Astrocyte (in vitro differentiated cells and primary cell): ENCODE data around the gene OR10S1. TPM values are rescaled to one million over a fixed set of nuclear protein-coding genes. Genes with fewer than 3 reads are reported as not detected.

Source experiments
- DNase-seq: peaks from one replicate; pipeline ENCODE4 v3.0.0-alpha.2; 2010; ENCODE audit warnings: low read depth
- FAIRE-seq: peaks from 2 replicates; lab custom pipeline; 2011; peaks lifted over from hg19 to GRCh38; lab: Jason Lieb, UNC
- H2AFZ ChIP-seq: 2 replicates; pipeline ENCODE4 v1.6.0; 2012; ENCODE audit warnings: low read depth, low read length, inconsistent platforms
- H3K27ac ChIP-seq: 2 replicates; pipeline ENCODE4 v1.5.1; 2011; ENCODE audit warnings: low read depth, low read length, inconsistent platforms
- H3K27me3 ChIP-seq: 2 replicates; pipeline ENCODE4 v1.6.0; 2011; ENCODE audit warnings: low read length, inconsistent platforms; ENCODE audit not compliant: insufficient read depth
- H3K36me3 ChIP-seq: 2 replicates; pipeline ENCODE4 v1.5.1; 2011; ENCODE audit warnings: low read length, inconsistent platforms; ENCODE audit not compliant: insufficient read depth
- H3K4me1 ChIP-seq: 2 replicates; pipeline ENCODE4 v1.5.1; 2011; ENCODE audit warnings: low read length, inconsistent platforms; ENCODE audit not compliant: insufficient read depth
- H3K4me2 ChIP-seq: 2 replicates; pipeline ENCODE4 v1.6.0; 2012; ENCODE audit warnings: low read length, inconsistent platforms
- H3K4me3 ChIP-seq: 2 replicates; pipeline ENCODE4 v1.5.1; 2011; ENCODE audit warnings: low read depth, mild to moderate bottlenecking, low read length, inconsistent platforms; ENCODE audit not compliant: insufficient read depth
- H3K79me2 ChIP-seq: 2 replicates; pipeline ENCODE4 v1.6.0; 2012; ENCODE audit warnings: mild to moderate bottlenecking, low read length, inconsistent platforms; ENCODE audit not compliant: insufficient read depth
- H3K9ac ChIP-seq: 2 replicates; pipeline ENCODE4 v1.6.0; 2012; ENCODE audit warnings: mild to moderate bottlenecking, low read length, inconsistent platforms
- H3K9me3 ChIP-seq: 2 replicates; pipeline ENCODE4 v1.5.1; 2012; ENCODE audit warnings: low read depth, mild to moderate bottlenecking, low read length, inconsistent platforms; ENCODE audit not compliant: insufficient read depth
- H4K20me1 ChIP-seq: 2 replicates; pipeline ENCODE4 v1.6.0; 2012; ENCODE audit warnings: low read length, inconsistent platforms; ENCODE audit not compliant: insufficient read depth
- H3K27ac Mint-ChIP-seq: one replicate; pipeline ENCODE4 v1.8.0; 2021; ENCODE audit warnings: mild to moderate bottlenecking, mixed read lengths; ENCODE audit not compliant: unreplicated experiment
- H3K27me3 Mint-ChIP-seq: one replicate; pipeline ENCODE4 v1.8.0; 2021; ENCODE audit warnings: low read depth, mixed read lengths; ENCODE audit not compliant: unreplicated experiment
- H3K36me3 Mint-ChIP-seq: one replicate; pipeline ENCODE4 v1.8.0; 2021; ENCODE audit warnings: low read depth, mixed read lengths; ENCODE audit not compliant: unreplicated experiment
- H3K4me1 Mint-ChIP-seq: one replicate; pipeline ENCODE4 v1.8.0; 2021; ENCODE audit warnings: low read depth, mixed read lengths; ENCODE audit not compliant: unreplicated experiment
- H3K4me3 Mint-ChIP-seq: one replicate; pipeline ENCODE4 v1.8.0; 2021; ENCODE audit warnings: mild to moderate bottlenecking, moderate library complexity, mixed read lengths; ENCODE audit not compliant: unreplicated experiment
- H3K9me3 Mint-ChIP-seq: one replicate; pipeline ENCODE4 v1.8.0; 2021; ENCODE audit warnings: mild to moderate bottlenecking, mixed read lengths; ENCODE audit not compliant: unreplicated experiment
- EZH2 ChIP-seq: IDR thresholded peaks from 2 replicates; pipeline ENCODE4 v1.6.1; 2012; ENCODE audit warnings: mild to moderate bottlenecking, low read length, inconsistent platforms; ENCODE audit not compliant: insufficient read depth
- total RNA-seq: library from RNA; stranded (reverse); gene quantifications from 2 replicates; pipeline ENCODE4 v1.2.1, GENCODE V29; 2021
- TF ChIP-seq, protein P1 (sequence below): IDR thresholded peaks from 2 replicates; pipeline ENCODE4 v1.5.1; 2011; ENCODE audit warnings: low read depth, mild to moderate bottlenecking, inconsistent platforms, low read length, moderate library complexity; ENCODE audit not compliant: insufficient read depth

OR10S1 gene
- total RNA-seq, 1 donor from 2014 or later: not detected

DNA sequence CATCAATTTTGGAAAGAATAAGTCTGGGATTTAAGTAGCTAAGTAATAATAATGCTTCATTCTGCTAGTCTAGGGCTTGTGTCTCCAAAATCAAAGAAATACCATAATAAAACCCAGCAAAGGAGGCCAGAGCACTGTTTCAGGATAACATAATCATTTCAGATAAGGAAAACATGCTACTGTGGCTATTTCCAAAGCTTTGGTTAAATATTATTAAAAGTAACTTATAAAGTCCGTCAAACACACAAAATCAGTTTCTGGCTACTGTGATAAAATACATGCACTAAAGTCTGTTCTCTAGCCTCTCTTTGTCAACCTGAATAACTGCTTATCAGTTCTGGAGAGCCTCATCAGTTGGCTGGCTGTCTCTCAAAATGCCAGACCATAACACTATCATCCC, 32.4 kb downstream of the OR10S1 start:
- Histone ChIP-seq H3K4me3 (no peak overlapping the region), H3K79me2 (no peaks in the 10 kb centered on the region), H3K36me3 (no peaks in the 10 kb centered on the region), H3K4me2 (no peak overlapping the region), H3K27ac (no peak overlapping the region), H3K9me3 (no peaks in the 10 kb centered on the region), H4K20me1 (no peaks in the 10 kb centered on the region), H2AFZ (no peak overlapping the region), H3K4me1 (no peaks in the 10 kb centered on the region), H3K27me3 (no peaks in the 10 kb centered on the region), H3K9ac (no peak overlapping the region)
- Mint-ChIP-seq H3K27me3 (no peaks in the 10 kb centered on the region), H3K27ac (no peak overlapping the region), H3K36me3 (no peaks in the 10 kb centered on the region), H3K4me3 (no peak overlapping the region), H3K9me3 (no peaks in the 10 kb centered on the region), H3K4me1 (no peaks in the 10 kb centered on the region)
- TF ChIP-seq, protein P1, sequence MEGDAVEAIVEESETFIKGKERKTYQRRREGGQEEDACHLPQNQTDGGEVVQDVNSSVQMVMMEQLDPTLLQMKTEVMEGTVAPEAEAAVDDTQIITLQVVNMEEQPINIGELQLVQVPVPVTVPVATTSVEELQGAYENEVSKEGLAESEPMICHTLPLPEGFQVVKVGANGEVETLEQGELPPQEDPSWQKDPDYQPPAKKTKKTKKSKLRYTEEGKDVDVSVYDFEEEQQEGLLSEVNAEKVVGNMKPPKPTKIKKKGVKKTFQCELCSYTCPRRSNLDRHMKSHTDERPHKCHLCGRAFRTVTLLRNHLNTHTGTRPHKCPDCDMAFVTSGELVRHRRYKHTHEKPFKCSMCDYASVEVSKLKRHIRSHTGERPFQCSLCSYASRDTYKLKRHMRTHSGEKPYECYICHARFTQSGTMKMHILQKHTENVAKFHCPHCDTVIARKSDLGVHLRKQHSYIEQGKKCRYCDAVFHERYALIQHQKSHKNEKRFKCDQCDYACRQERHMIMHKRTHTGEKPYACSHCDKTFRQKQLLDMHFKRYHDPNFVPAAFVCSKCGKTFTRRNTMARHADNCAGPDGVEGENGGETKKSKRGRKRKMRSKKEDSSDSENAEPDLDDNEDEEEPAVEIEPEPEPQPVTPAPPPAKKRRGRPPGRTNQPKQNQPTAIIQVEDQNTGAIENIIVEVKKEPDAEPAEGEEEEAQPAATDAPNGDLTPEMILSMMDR: no peak
- no peak for TF ChIP-seq EZH2
- no peak for DNase-seq
- no peak for FAIRE-seq

- Histone ChIP-seq H3K9ac (no peak within 1 kb of the TSS), H3K27ac (no peak within 1 kb of the TSS), H3K79me2 (no peaks in the 10 kb centered on the region), H3K4me1 (no peaks in the 10 kb centered on the region), H3K36me3 (no peaks in the 10 kb centered on the region), H3K4me2 (no peak within 1 kb of the TSS), H3K4me3 (no peak within 1 kb of the TSS), H4K20me1 (no peaks in the 10 kb centered on the region), H2AFZ (no peak within 1 kb of the TSS), H3K9me3 (peaks cover 3% of the 10 kb centered on the region), H3K27me3 (no peaks in the 10 kb centered on the region)
- H3K9me3 Mint-ChIP-seq: no peaks in the 10 kb centered on the region
- no peak within 1 kb of the TSS for H3K27ac Mint-ChIP-seq
- no peak for DNase-seq
- H3K4me3 Mint-ChIP-seq: no peak within 1 kb of the TSS
- no peak for TF ChIP-seq EZH2
- TF ChIP-seq, protein P1: no peak
- FAIRE-seq: no peak
- no peaks in the 10 kb centered on the region for H3K27me3 Mint-ChIP-seq
- no peaks in the 10 kb centered on the region for H3K36me3 Mint-ChIP-seq
- no peaks in the 10 kb centered on the region for H3K4me1 Mint-ChIP-seq
Measured at GRCh38 chr11:123943738-123944137, 33.8 kb downstream of the OR10S1 start, which contains the start of gene OR6T1. Gene OR6T1, minus strand, starts transcription at chr11:123943838. Its CDS starts 0 bp downstream, at chr11:123943838.

DNA sequence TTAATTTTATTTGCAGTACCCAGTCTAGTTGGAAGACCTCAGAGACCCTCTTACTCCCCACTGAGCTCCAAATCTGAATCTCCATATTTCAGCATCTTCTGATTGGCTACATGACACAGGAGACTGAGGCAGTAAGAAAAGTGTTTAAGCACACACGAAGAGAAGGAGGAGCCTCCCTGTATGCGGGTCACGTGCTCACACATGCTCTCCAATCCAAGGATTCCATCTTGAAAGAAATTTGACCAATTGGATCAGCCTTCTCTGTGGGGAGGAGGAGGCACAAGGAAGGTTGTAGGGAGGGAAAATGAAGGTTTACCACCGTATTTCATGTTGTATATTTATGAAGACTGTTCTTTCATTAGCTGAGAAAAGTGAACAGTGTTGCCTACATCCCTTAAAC, 35.2 kb downstream of the OR10S1 start:
- Mint-ChIP-seq H3K9me3 (no peaks in the 10 kb centered on the region), H3K4me1 (no peaks in the 10 kb centered on the region), H3K27ac (no peak overlapping the region), H3K36me3 (no peaks in the 10 kb centered on the region), H3K27me3 (no peaks in the 10 kb centered on the region), H3K4me3 (no peak overlapping the region)
- Histone ChIP-seq H3K36me3 (no peaks in the 10 kb centered on the region), H3K4me3 (no peak overlapping the region), H2AFZ (no peak overlapping the region), H3K9ac (no peak overlapping the region), H3K4me2 (no peak overlapping the region), H3K4me1 (no peaks in the 10 kb centered on the region), H3K27ac (no peak overlapping the region), H3K27me3 (no peaks in the 10 kb centered on the region), H4K20me1 (no peaks in the 10 kb centered on the region), H3K79me2 (no peaks in the 10 kb centered on the region), H3K9me3 (peaks cover 3% of the 10 kb centered on the region)
- no peak for FAIRE-seq
- DNase-seq: no peak
- TF ChIP-seq EZH2: no peak
- TF ChIP-seq, protein P1: no peak
